ENCODE measurements around the gene DLGAP4.

DLGAP4 gene

GRCh38 chr20:36573103-36573797 is 267.1 kb downstream of the DLGAP4 start, which contains the start of gene TGIF2:
Gene TGIF2 (plus strand): TSS chr20:36573597. CDS start chr20:36578775, 5,178 bp downstream.
- peak within 1 kb of the TSS; percentile 82 for H3K4me3 ChIP-seq (ENCODE audit: low read depth, low read length)
- DNase-seq (ENCODE audit: low read depth): peak; percentile 33
- in situ Hi-C loops (cut with HindIII; ENCODE audit: low sequenced_read_pairs): loop anchor here (25.0 kb wide), 1 partner anchor 189 kb away; the partner anchor contains the start of gene DSN1
- TF ChIP-seq CTCF (IDR thresholded peaks at IDR 0.05; ENCODE audit: low read depth, low read length, missing control alignments): no peak

- H3K4me3 ChIP-seq (ENCODE audit: low read depth, low read length): peak overlapping the region; percentile 82
- in situ Hi-C loops (cut with HindIII; ENCODE audit: low sequenced_read_pairs): loop anchor here (25.0 kb wide), 1 partner anchor 188 kb away; the partner anchor contains the start of gene DSN1
- no peak for DNase-seq (ENCODE audit: low read depth)
- TF ChIP-seq CTCF (IDR thresholded peaks at IDR 0.05; ENCODE audit: low read depth, low read length, missing control alignments): no peak
Measured at GRCh38 chr20:36573798-36574365, 267.7 kb downstream of the DLGAP4 start.

- peak overlapping the region; percentile 82 for H3K4me3 ChIP-seq (ENCODE audit: low read depth, low read length)
- in situ Hi-C loops (cut with HindIII; ENCODE audit: low sequenced_read_pairs): loop anchor here (25.0 kb wide), 1 partner anchor 188 kb away; the partner anchor contains the start of gene DSN1
- DNase-seq (ENCODE audit: low read depth): no peak
- TF ChIP-seq CTCF (IDR thresholded peaks at IDR 0.05; ENCODE audit: low read depth, low read length, missing control alignments): no peak
Measured at GRCh38 chr20:36574366-36575135, 268.4 kb downstream of the DLGAP4 start.

GRCh38 chr20:36576081-36576445 is 269.9 kb downstream of the DLGAP4 start:
- in situ Hi-C loops (cut with HindIII; ENCODE audit: low sequenced_read_pairs): no loop called here
- no peak overlapping the region for H3K4me3 ChIP-seq (ENCODE audit: low read depth, low read length)
- no peak for TF ChIP-seq CTCF (IDR thresholded peaks at IDR 0.05; ENCODE audit: low read depth, low read length, missing control alignments)
- DNase-seq (ENCODE audit: low read depth): no peak

Data from astrocyte of the cerebellum (primary cell).